Mesendoderm (in vitro differentiated cells): Measurements from ENCODE around the gene PCDH17.

Source experiments
- DNase-seq: peaks from one replicate; pipeline ENCODE4 v3.0.0; 2013
- H2AK5ac ChIP-seq: 2 replicates; pipeline ENCODE4 v1.6.1; 2013; ENCODE audit warnings: low read length, inconsistent platforms
- H2BK120ac ChIP-seq: 2 replicates; pipeline ENCODE4 v1.6.1; 2013; ENCODE audit warnings: low read depth, mild to moderate bottlenecking, low read length, moderate library complexity, mixed read lengths
- H2BK15ac ChIP-seq: replicated peaks from 2 replicates; pipeline ENCODE4 v1.6.1; 2013; ENCODE audit warnings: low read depth, mild to moderate bottlenecking, moderate library complexity
- H2BK5ac ChIP-seq: 2 replicates; pipeline ENCODE4 v1.6.1; 2013; ENCODE audit warnings: low read length, inconsistent platforms
- H3K18ac ChIP-seq: 2 replicates; pipeline ENCODE4 v1.6.1; 2013; ENCODE audit warnings: mild to moderate bottlenecking, low read length, mixed read lengths
- H3K23ac ChIP-seq: one replicate; pipeline ENCODE4 v1.6.1; 2013; ENCODE audit warnings: low read length
- H3K27ac ChIP-seq: 2 replicates; pipeline ENCODE4 v1.5.1; 2013; ENCODE audit warnings: low read depth, mild to moderate bottlenecking, inconsistent platforms, low read length, moderate library complexity
- H3K27me3 ChIP-seq: 2 replicates; pipeline ENCODE4 v1.6.1; 2013; ENCODE audit warnings: low read length, control low read depth, mild to moderate bottlenecking, inconsistent platforms; ENCODE audit not compliant: insufficient read depth, poor library complexity
- H3K36me3 ChIP-seq: 2 replicates; pipeline ENCODE4 v1.6.1; 2013; ENCODE audit warnings: low read length, inconsistent platforms; ENCODE audit not compliant: control insufficient read depth, insufficient read depth
- H3K4ac ChIP-seq: one replicate; pipeline ENCODE4 v1.6.1; 2013; ENCODE audit warnings: low read depth, mild to moderate bottlenecking, low read length, moderate library complexity
- H3K4me1 ChIP-seq: 2 replicates; pipeline ENCODE4 v1.6.1; 2013; ENCODE audit warnings: low read depth, low read length, inconsistent platforms; ENCODE audit not compliant: control insufficient read depth
- H3K4me2 ChIP-seq: 2 replicates; pipeline ENCODE4 v1.6.1; 2013; ENCODE audit warnings: low read length
- H3K4me3 ChIP-seq: 2 replicates; pipeline ENCODE4 v1.5.1; 2013; ENCODE audit warnings: mild to moderate bottlenecking, low read length
- H3K56ac ChIP-seq: one replicate; pipeline ENCODE4 v1.6.1; 2013; ENCODE audit warnings: low read length
- H3K79me1 ChIP-seq: 2 replicates; pipeline ENCODE4 v1.6.1; 2013; ENCODE audit warnings: low read length, inconsistent platforms
- H3K79me2 ChIP-seq: 2 replicates; pipeline ENCODE4 v1.6.1; 2013; ENCODE audit warnings: mild to moderate bottlenecking, low read length; ENCODE audit not compliant: control insufficient read depth, insufficient read depth
- H3K9ac ChIP-seq: 2 replicates; pipeline ENCODE4 v1.6.1; 2013; ENCODE audit warnings: low read length, inconsistent platforms
- H4K5ac ChIP-seq: one replicate; pipeline ENCODE4 v1.6.1; 2013; ENCODE audit warnings: low read length
- H4K8ac ChIP-seq: one replicate; pipeline ENCODE4 v1.6.1; 2013; ENCODE audit warnings: low read depth, mild to moderate bottlenecking, control low read depth, low read length, moderate library complexity
- WGBS: extraction: QIAGEN DNeasy Blood & Tissue Kit; methylation state at CpG from one replicate; pipeline ENCODE4 v1.1.7; 2013; ENCODE audit warnings: low lambda C conversion rate, missing lambda C conversion rate; ENCODE audit not compliant: insufficient coverage; ENCODE audit errors: extremely low coverage; 5-methylcytosine and 5-hydroxymethylcytosine counted together

The PCDH17 gene

GRCh38 chr13:57725480-57725879 lies 93.9 kb downstream of the PCDH17 start:
- Histone ChIP-seq H2BK15ac (no peak overlapping the region), H3K4me3 (no peak overlapping the region), H4K5ac (no peak overlapping the region), H3K36me3 (no peaks in the 10 kb centered on the region), H3K23ac (no peak overlapping the region), H3K79me1 (no peaks in the 10 kb centered on the region), H2BK5ac (no peak overlapping the region), H3K4me2 (no peak overlapping the region), H3K27me3 (no peaks in the 10 kb centered on the region), H3K4me1 (no peaks in the 10 kb centered on the region), H2BK120ac (no peak overlapping the region), H4K8ac (no peak overlapping the region), H3K79me2 (no peaks in the 10 kb centered on the region), H3K4ac (no peak overlapping the region), H3K27ac (no peak overlapping the region), H3K56ac (no peak overlapping the region), H3K18ac (no peak overlapping the region), H2AK5ac (no peak overlapping the region), H3K9ac (no peak overlapping the region)
- WGBS: no CpG with 5 or more reads among the region's 2 CpGs
- no peak for DNase-seq

GRCh38 chr13:57726981-57727380 lies 95.4 kb downstream of the PCDH17 start:
- Histone ChIP-seq H2BK120ac (no peak overlapping the region), H3K56ac (no peak overlapping the region), H3K4me1 (no peaks in the 10 kb centered on the region), H3K79me1 (no peaks in the 10 kb centered on the region), H2BK5ac (no peak overlapping the region), H3K18ac (no peak overlapping the region), H3K27ac (no peak overlapping the region), H3K27me3 (no peaks in the 10 kb centered on the region), H4K8ac (no peak overlapping the region), H3K4ac (no peak overlapping the region), H3K4me2 (no peak overlapping the region), H4K5ac (no peak overlapping the region), H3K79me2 (no peaks in the 10 kb centered on the region), H2BK15ac (no peak overlapping the region), H3K9ac (no peak overlapping the region), H3K4me3 (no peak overlapping the region), H3K36me3 (no peaks in the 10 kb centered on the region), H2AK5ac (no peak overlapping the region), H3K23ac (no peak overlapping the region)
- DNase-seq: no peak
- WGBS: no CpG with 5 or more reads among the region's 1 CpG

- Histone ChIP-seq H3K4me1 (no peaks in the 10 kb centered on the region), H3K4me2 (no peak overlapping the region), H3K56ac (no peak overlapping the region), H4K5ac (no peak overlapping the region), H2BK120ac (no peak overlapping the region), H2BK5ac (no peak overlapping the region), H2BK15ac (no peak overlapping the region), H3K27ac (no peak overlapping the region), H2AK5ac (no peak overlapping the region), H3K27me3 (no peaks in the 10 kb centered on the region), H3K79me1 (no peaks in the 10 kb centered on the region), H3K4ac (no peak overlapping the region), H3K9ac (no peak overlapping the region), H3K23ac (no peak overlapping the region), H3K4me3 (no peak overlapping the region), H4K8ac (no peak overlapping the region), H3K79me2 (no peaks in the 10 kb centered on the region), H3K36me3 (no peaks in the 10 kb centered on the region), H3K18ac (no peak overlapping the region)
- no CpG with 5 or more reads among the region's 2 CpGs for WGBS
- DNase-seq: no peak
Measured at GRCh38 chr13:57734306-57734705, 102.8 kb downstream of the PCDH17 start.

- no peak overlapping the region for H2BK15ac ChIP-seq
- H3K18ac ChIP-seq: no peak overlapping the region
- WGBS: no CpG with 5 or more reads among the region's 2 CpGs
- H3K79me1 ChIP-seq: no peaks in the 10 kb centered on the region
- H2AK5ac ChIP-seq: no peak overlapping the region
- peak; percentile 4 for DNase-seq
- H2BK120ac ChIP-seq: no peak overlapping the region
- no peaks in the 10 kb centered on the region for H3K4me1 ChIP-seq
- H3K4me3 ChIP-seq: no peak overlapping the region
- no peak overlapping the region for H3K27ac ChIP-seq
- H3K79me2 ChIP-seq: no peaks in the 10 kb centered on the region
- H3K23ac ChIP-seq: no peak overlapping the region
- no peaks in the 10 kb centered on the region for H3K36me3 ChIP-seq
- H3K56ac ChIP-seq: no peak overlapping the region
- no peak overlapping the region for H2BK5ac ChIP-seq
- H3K4me2 ChIP-seq: no peak overlapping the region
- no peak overlapping the region for H4K8ac ChIP-seq
- H3K9ac ChIP-seq: no peak overlapping the region
- no peak overlapping the region for H3K4ac ChIP-seq
- no peak overlapping the region for H4K5ac ChIP-seq
- no peaks in the 10 kb centered on the region for H3K27me3 ChIP-seq
Measured at GRCh38 chr13:57739089-57739488, 107.5 kb downstream of the PCDH17 start.

- Histone ChIP-seq H3K23ac (no peak overlapping the region), H3K18ac (no peak overlapping the region), H3K4me1 (no peaks in the 10 kb centered on the region), H3K9ac (no peak overlapping the region), H3K56ac (no peak overlapping the region), H3K4me3 (no peak overlapping the region), H2AK5ac (no peak overlapping the region), H2BK15ac (no peak overlapping the region), H3K4me2 (no peak overlapping the region), H3K36me3 (no peaks in the 10 kb centered on the region), H3K4ac (no peak overlapping the region), H2BK120ac (no peak overlapping the region), H3K27me3 (no peaks in the 10 kb centered on the region), H2BK5ac (no peak overlapping the region), H3K79me1 (no peaks in the 10 kb centered on the region), H4K5ac (no peak overlapping the region), H4K8ac (no peak overlapping the region), H3K79me2 (no peaks in the 10 kb centered on the region), H3K27ac (no peak overlapping the region)
- DNase-seq: no peak
- no CpG with 5 or more reads among the region's 4 CpGs for WGBS
Measured at GRCh38 chr13:57739543-57740190, 108.1 kb downstream of the PCDH17 start.

GRCh38 chr13:57740719-57741118 lies 109.2 kb downstream of the PCDH17 start:
- Histone ChIP-seq H3K36me3 (no peaks in the 10 kb centered on the region), H3K18ac (no peak overlapping the region), H3K9ac (no peak overlapping the region), H3K23ac (no peak overlapping the region), H3K4ac (no peak overlapping the region), H3K79me1 (no peaks in the 10 kb centered on the region), H2BK120ac (no peak overlapping the region), H2BK15ac (no peak overlapping the region), H3K79me2 (no peaks in the 10 kb centered on the region), H4K5ac (no peak overlapping the region), H3K56ac (no peak overlapping the region), H4K8ac (no peak overlapping the region), H2BK5ac (no peak overlapping the region), H2AK5ac (no peak overlapping the region), H3K4me1 (no peaks in the 10 kb centered on the region), H3K4me3 (no peak overlapping the region), H3K27me3 (no peaks in the 10 kb centered on the region), H3K4me2 (no peak overlapping the region), H3K27ac (no peak overlapping the region)
- no peak for DNase-seq
- no CpG with 5 or more reads among the region's 2 CpGs for WGBS
